IMR-90 (cell line): Measurements from ENCODE around the gene ALX4. TPM values are rescaled to one million over a fixed set of nuclear protein-coding genes. Genes with fewer than 3 reads are reported as not detected.

Source experiments
- ATAC-seq: fragments of 200-7000 bp; cut with Tn5 transposase; 2 replicates; pipeline ENCODE4 v1.9.1; 2020; ENCODE audit warnings: low read depth, mild to moderate bottlenecking, moderate library complexity
- BruUV-seq: library from RNA; stranded (reverse); fragments of 400-500 nt; replicated peaks from 2 replicates; lab custom pipeline; 2021; lab: Mats Ljungman, UMichigan
- CTCF ChIA-PET: fragments of 300-600 bp; formaldehyde crosslinking; extraction: SDS; loops from one replicate; lab custom pipeline; 2021; ENCODE audit warnings: antibody characterized with exemption; lab: Yijun Ruan, JAX
- POLR2A ChIA-PET: fragments of 300-600 bp; sonication (Branson Sonifier 250); formaldehyde crosslinking; loops from one replicate; lab custom pipeline; 2022; ENCODE audit warnings: antibody characterized with exemption; ENCODE audit not compliant: unreplicated experiment; lab: Charles Lee
- DNase-seq: peaks from one replicate; pipeline ENCODE4 v3.0.0; 2013
- H2AFZ ChIP-seq: replicated peaks from 2 replicates; pipeline ENCODE3; 2013; ENCODE audit warnings: low read length, mild to moderate bottlenecking; ENCODE audit not compliant: poor library complexity
- H2AK5ac ChIP-seq: 2 replicates; pipeline ENCODE4 v1.6.1; 2013; ENCODE audit warnings: low read depth, low read length, inconsistent platforms
- H2AK9ac ChIP-seq: replicated peaks from 2 replicates; pipeline ENCODE3; 2013; ENCODE audit warnings: mild to moderate bottlenecking, low read depth, low read length, moderate library complexity; ENCODE audit not compliant: poor library complexity
- H2BK120ac ChIP-seq: 2 replicates; pipeline ENCODE4 v1.6.1; 2013; ENCODE audit warnings: low read depth, low read length, inconsistent platforms
- H2BK15ac ChIP-seq: 3 replicates; pipeline ENCODE4 v1.6.1; 2013; ENCODE audit warnings: low read depth, low read length, inconsistent platforms
- H2BK20ac ChIP-seq: 2 replicates; pipeline ENCODE4 v1.6.1; 2013; ENCODE audit warnings: low read depth, mild to moderate bottlenecking, inconsistent platforms, low read length, moderate library complexity
- H2BK5ac ChIP-seq: 2 replicates; pipeline ENCODE4 v1.6.1; 2013; ENCODE audit warnings: mild to moderate bottlenecking, low read depth, low read length, inconsistent platforms; ENCODE audit not compliant: poor library complexity, severe bottlenecking
- H3K14ac ChIP-seq: replicated peaks from 2 replicates; pipeline ENCODE4 v1.6.1; 2013; ENCODE audit warnings: low read depth, low read length, inconsistent platforms
- H3K18ac ChIP-seq: 2 replicates; pipeline ENCODE4 v1.6.1; 2013; ENCODE audit warnings: low read depth, low read length, control low read depth
- H3K23ac ChIP-seq: 2 replicates; pipeline ENCODE4 v1.6.1; 2013; ENCODE audit warnings: low read depth, low read length, inconsistent platforms
- H3K27ac ChIP-seq: 2 replicates; pipeline ENCODE4 v1.5.1; 2013; ENCODE audit warnings: mild to moderate bottlenecking, control low read depth, low read length; ENCODE audit not compliant: insufficient read depth
- H3K27me3 ChIP-seq: 2 replicates; pipeline ENCODE4 v1.6.1; 2013; ENCODE audit warnings: low read length; ENCODE audit not compliant: control insufficient read depth, insufficient read depth
- H3K36me3 ChIP-seq: 2 replicates; pipeline ENCODE4 v1.6.1; 2013; ENCODE audit warnings: low read length, mixed read lengths; ENCODE audit not compliant: control insufficient read depth, insufficient read depth
- H3K4ac ChIP-seq: 2 replicates; pipeline ENCODE4 v1.6.1; 2013; ENCODE audit warnings: low read depth, low read length, inconsistent platforms
- H3K4me1 ChIP-seq: 2 replicates; pipeline ENCODE4 v1.6.1; 2013; ENCODE audit warnings: low read length, mixed read lengths; ENCODE audit not compliant: control insufficient read depth, insufficient read depth
- H3K4me2 ChIP-seq: 2 replicates; pipeline ENCODE4 v1.6.1; 2013; ENCODE audit warnings: low read depth, mild to moderate bottlenecking, control low read depth, low read length, moderate library complexity
- H3K4me3 ChIP-seq: 2 replicates; pipeline ENCODE4 v1.5.1; 2013; ENCODE audit warnings: low read depth, mild to moderate bottlenecking, control low read depth, low read length, moderate library complexity; ENCODE audit not compliant: insufficient read depth
- H3K56ac ChIP-seq: 2 replicates; pipeline ENCODE4 v1.6.1; 2013; ENCODE audit warnings: low read length, inconsistent platforms; ENCODE audit not compliant: insufficient read depth; ENCODE audit errors: extremely low read depth
- H3K79me1 ChIP-seq, 2 experiments: 2 replicates each; pipeline ENCODE4 v1.6.1; 2013; ENCODE audit warnings: low read length in 2 of 2, inconsistent platforms in 1 of 2, low read depth in 1 of 2
- H3K9ac ChIP-seq: 2 replicates; pipeline ENCODE4 v1.6.1; 2013; ENCODE audit warnings: low read depth, low read length, control low read depth
- H3K9me1 ChIP-seq: 2 replicates; pipeline ENCODE4 v1.6.1; 2013; ENCODE audit warnings: low read length, inconsistent platforms; ENCODE audit not compliant: insufficient read depth
- H3K9me3 ChIP-seq: 2 replicates; pipeline ENCODE4 v1.6.1; 2013; ENCODE audit warnings: low read length; ENCODE audit not compliant: control insufficient read depth, insufficient read depth
- H4K20me1 ChIP-seq: 2 replicates; pipeline ENCODE4 v1.6.1; 2013; ENCODE audit warnings: low read length, inconsistent platforms; ENCODE audit not compliant: insufficient read depth
- H4K5ac ChIP-seq: 2 replicates; pipeline ENCODE4 v1.6.1; 2013; ENCODE audit warnings: mild to moderate bottlenecking, low read depth, low read length, control low read depth
- H4K8ac ChIP-seq, 2 experiments: 2 replicates each; pipeline ENCODE4 v1.6.1; 2013; ENCODE audit warnings: low read depth in 2 of 2, low read length in 2 of 2, control low read depth in 1 of 2, inconsistent platforms in 1 of 2
- H4K91ac ChIP-seq: 2 replicates; pipeline ENCODE4 v1.6.1; 2013; ENCODE audit warnings: low read depth, low read length, inconsistent platforms; ENCODE audit not compliant: insufficient read depth
- CHD1 ChIP-seq: IDR thresholded peaks from 2 replicates; pipeline ENCODE4 v1.6.1; 2012; ENCODE audit warnings: low read depth, low read length, improper control_type of control experiment
- MAFK ChIP-seq: IDR thresholded peaks from 2 replicates; pipeline ENCODE4 v1.6.1; 2012; ENCODE audit warnings: low read depth, low read length, improper control_type of control experiment
- NFE2L2 ChIP-seq: fragments of 150-350 bp; IDR thresholded peaks from 2 replicates; pipeline ENCODE4 v1.6.1; 2016; ENCODE audit warnings: low read depth, mild to moderate bottlenecking, low read length
- RAD21 ChIP-seq: IDR thresholded peaks from 2 replicates; pipeline ENCODE4 v1.6.1; 2012; ENCODE audit warnings: low read length, improper control_type of control experiment
- WGBS, 2 experiments: methylation state at CpG; one replicate each; pipeline versions ENCODE4 v1.1.5 to v1.1.7; 2013; ENCODE audit warnings: missing lambda C conversion rate in 2 of 2; ENCODE audit not compliant: insufficient read length in 1 of 2; ENCODE audit errors: extremely low coverage in 2 of 2; 5-methylcytosine and 5-hydroxymethylcytosine counted together
- dilution Hi-C: fragments of 300-500 bp; cut with HindIII; formaldehyde crosslinking; loops from one replicate; pipeline ENCODE4 v1.14.3; 2018; ENCODE audit warnings: low sequenced_read_pairs; ENCODE audit not compliant: unreplicated experiment
- in situ Hi-C: fragments of 300-500 bp; cut with MboI; formaldehyde crosslinking; loops from 3 replicates; pipeline ENCODE4 v1.14.3; 2019; ENCODE audit warnings: low sequenced_read_pairs, inconsistent platforms, mixed read lengths
- intact Hi-C: fragments of 100-400 bp; cut with micrococcal nuclease; formaldehyde crosslinking; loops from 2 replicates; pipeline ENCODE4 v1.10.0; 2022
- polyA plus RNA-seq, 3 experiments: library from polyadenylated mRNA; depleted of rRNA; stranded (reverse); fragments of >200 nt; gene quantifications; 2 replicates each; pipeline ENCODE4 v1.2.3, GENCODE V29; 2012; ENCODE audit warnings: low replicate concordance in 1 of 3
- total RNA-seq: library from RNA; depleted of rRNA; stranded (reverse); fragments of >200 nt; gene quantifications from 2 replicates; pipeline ENCODE4 v1.2.3, GENCODE V29; 2012
- TF ChIP-seq, protein P1 (sequence below): conservative IDR thresholded peaks from 2 replicates; pipeline ENCODE4 v1.5.1; 2012; ENCODE audit warnings: mild to moderate bottlenecking, low read depth, low read length, improper control_type of control experiment

Gene ALX4
- total and polyA plus RNA-seq, 2 of the 4 experiments (the other 2 are of a cell fraction), result not detected

DNA sequence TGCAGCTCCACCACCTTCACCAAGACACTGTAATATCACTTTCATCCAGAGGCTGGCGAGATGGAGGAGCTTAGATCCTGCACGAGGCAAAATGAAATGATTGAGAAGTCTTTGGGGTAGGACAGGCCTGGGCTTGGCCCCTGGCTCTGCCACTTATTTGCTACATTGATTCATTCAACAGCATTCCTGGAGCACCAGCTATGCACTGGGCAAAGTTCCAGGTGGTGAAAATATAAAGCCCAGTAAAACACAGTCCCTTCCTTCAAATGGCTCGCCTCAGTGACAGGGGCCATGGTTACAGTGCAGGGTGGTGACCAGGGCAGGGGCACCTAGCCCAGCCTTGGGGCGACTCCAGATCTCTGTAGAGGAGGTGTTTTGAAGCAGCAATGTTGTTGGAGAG lies 19.7 kb downstream of the ALX4 start:
- DNase-seq (no peak), ATAC-seq (peak; percentile 48; the same call in 1 of the 2 replicates)
- Histone ChIP-seq H4K5ac (no peak overlapping the region), H3K4me1 (0 out of 2 replicates have a peak, but pooled peaks cover 2% of the 10 kb centered on the region), H3K4me2 (no peak overlapping the region), H3K4me3 (no peak overlapping the region), H3K14ac (no peak overlapping the region), H3K4ac (no peak overlapping the region), H2AFZ (no peak overlapping the region), H2BK5ac (no peak overlapping the region), H4K91ac (no peak overlapping the region), H3K27me3 (peaks cover 22% of the 10 kb centered on the region), H4K20me1 (no peaks in the 10 kb centered on the region), H3K9me3 (no peaks in the 10 kb centered on the region), H3K79me1 (no peaks in the 10 kb centered on the region), H2BK120ac (no peak overlapping the region; the same call in 1 of the 2 replicates), H3K56ac (no peak overlapping the region), H3K9ac (no peak overlapping the region), H2AK5ac (no peak overlapping the region), H3K23ac (no peak overlapping the region), H3K27ac (no peak overlapping the region), H4K8ac (no peak overlapping the region), H3K36me3 (no peaks in the 10 kb centered on the region), H3K18ac (no peak overlapping the region), H3K9me1 (no peaks in the 10 kb centered on the region), H2BK20ac (no peak overlapping the region), H2AK9ac (no peak overlapping the region), H2BK15ac (no peak overlapping the region)
- dilution Hi-C loops (no loop called here), in situ Hi-C loops (no loop called here), intact Hi-C loops (no loop called here)
- ChIA-PET CTCF (interaction anchor here (1.5 kb wide), 1 partner anchor 112 kb away, joined by 3 read pairs; no protein-coding TSS in a partner anchor), POLR2A (no interaction called here)
- no TSS peak for BruUV-seq
- no CpG with 5 or more reads among the region's 4 CpGs for WGBS, 2 experiments
- TF ChIP-seq, protein P1, sequence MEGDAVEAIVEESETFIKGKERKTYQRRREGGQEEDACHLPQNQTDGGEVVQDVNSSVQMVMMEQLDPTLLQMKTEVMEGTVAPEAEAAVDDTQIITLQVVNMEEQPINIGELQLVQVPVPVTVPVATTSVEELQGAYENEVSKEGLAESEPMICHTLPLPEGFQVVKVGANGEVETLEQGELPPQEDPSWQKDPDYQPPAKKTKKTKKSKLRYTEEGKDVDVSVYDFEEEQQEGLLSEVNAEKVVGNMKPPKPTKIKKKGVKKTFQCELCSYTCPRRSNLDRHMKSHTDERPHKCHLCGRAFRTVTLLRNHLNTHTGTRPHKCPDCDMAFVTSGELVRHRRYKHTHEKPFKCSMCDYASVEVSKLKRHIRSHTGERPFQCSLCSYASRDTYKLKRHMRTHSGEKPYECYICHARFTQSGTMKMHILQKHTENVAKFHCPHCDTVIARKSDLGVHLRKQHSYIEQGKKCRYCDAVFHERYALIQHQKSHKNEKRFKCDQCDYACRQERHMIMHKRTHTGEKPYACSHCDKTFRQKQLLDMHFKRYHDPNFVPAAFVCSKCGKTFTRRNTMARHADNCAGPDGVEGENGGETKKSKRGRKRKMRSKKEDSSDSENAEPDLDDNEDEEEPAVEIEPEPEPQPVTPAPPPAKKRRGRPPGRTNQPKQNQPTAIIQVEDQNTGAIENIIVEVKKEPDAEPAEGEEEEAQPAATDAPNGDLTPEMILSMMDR, result no peak
- no peak for TF ChIP-seq MAFK
- no peak for TF ChIP-seq RAD21
- no peak for TF ChIP-seq CHD1
- no peak for TF ChIP-seq NFE2L2
